Raji (cell line): ENCODE measurements around the gene ITFG1.

ENCODE experiments used
- POLR2A ChIP-seq: IDR thresholded peaks from 2 replicates; pipeline ENCODE4 v1.6.1; 2011; ENCODE audit warnings: low read depth, low read length, control low read depth; ENCODE audit not compliant: insufficient read depth

ITFG1 gene

GRCh38 chr16:47480410-47480809 is 19.5 kb upstream of the ITFG1 start:
- TF ChIP-seq POLR2A: no peak

- no peak for TF ChIP-seq POLR2A
These were observed 16.8 kb upstream of the ITFG1 start for GRCh38 chr16:47477679-47478078.

GRCh38 chr16:47476654-47477345 is 15.9 kb upstream of the ITFG1 start:
- TF ChIP-seq POLR2A: no peak

GRCh38 chr16:47475786-47476185 is 14.9 kb upstream of the ITFG1 start:
- no peak for TF ChIP-seq POLR2A

GRCh38 chr16:47473792-47474191 is 12.9 kb upstream of the ITFG1 start:
- TF ChIP-seq POLR2A: no peak

- TF ChIP-seq POLR2A: no peak
These were observed 9.9 kb upstream of the ITFG1 start for GRCh38 chr16:47470810-47471209.

GRCh38 chr16:47470211-47470610 is 9.3 kb upstream of the ITFG1 start:
- TF ChIP-seq POLR2A: no peak

- TF ChIP-seq POLR2A: no peak
These were observed 8.4 kb upstream of the ITFG1 start for GRCh38 chr16:47469227-47469626.

GRCh38 chr16:47467501-47467900 is 6.6 kb upstream of the ITFG1 start:
- TF ChIP-seq POLR2A: no peak

- no peak for TF ChIP-seq POLR2A
These were observed 5.2 kb upstream of the ITFG1 start for GRCh38 chr16:47465919-47466630.

GRCh38 chr16:47463771-47464624 is 3.1 kb upstream of the ITFG1 start:
- TF ChIP-seq POLR2A: no peak

GRCh38 chr16:47461598-47462266 is 869 bp upstream of the ITFG1 start:
- no peak for TF ChIP-seq POLR2A

GRCh38 chr16:47460359-47460710 is 528 bp downstream of the ITFG1 start:
- TF ChIP-seq POLR2A: no peak

- TF ChIP-seq POLR2A: no peak
These were observed 1.3 kb downstream of the ITFG1 start for GRCh38 chr16:47459603-47460002.

- TF ChIP-seq POLR2A: no peak
These were observed 2.5 kb downstream of the ITFG1 start for GRCh38 chr16:47458331-47458730.
